B cell (primary cell): ENCODE measurements around the gene SERPINB1. TPM values are rescaled to one million over a fixed set of nuclear protein-coding genes. Genes with fewer than 3 reads are reported as not detected.

ENCODE experiments used
- ATAC-seq: fragments of 200-7000 bp; cut with Tn5 transposase; one replicate; pipeline ENCODE4 v1.10.0; 2021; ENCODE audit warnings: low read depth, mild to moderate bottlenecking, moderate number of reproducible peaks, moderate library complexity
- CTCF ChIA-PET: fragments of 350-600 bp; sonication (Branson Sonifier 250); formaldehyde crosslinking; loops from one replicate; lab custom pipeline; 2021; ENCODE audit warnings: antibody characterized with exemption, inconsistent platforms; lab: Charles Lee
- POLR2A ChIA-PET: fragments of 350-600 bp; sonication (Branson Sonifier 250); formaldehyde crosslinking; loops from one replicate; lab custom pipeline; 2021; ENCODE audit warnings: antibody characterized with exemption; lab: Charles Lee
- DNase-seq: peaks from one replicate; pipeline ENCODE4 v3.0.0; 2013
- H2AFZ ChIP-seq: 2 replicates; pipeline ENCODE4 v1.6.1; 2012; ENCODE audit warnings: mild to moderate bottlenecking, low read depth, low read length; ENCODE audit not compliant: insufficient read depth, poor library complexity, severe bottlenecking
- H3K27ac ChIP-seq, 2 donors: 1 replicate in 1 of 2; 2 replicates in 1 of 2; pipeline ENCODE4 v1.5.1; 2012 to 2013; ENCODE audit warnings: low read length in 2 of 2, mild to moderate bottlenecking in 2 of 2, moderate library complexity in 1 of 2
- H3K27me3 ChIP-seq, 4 experiments: fragments of 200-600 bp in 1 of 4; sonication (generic) in 1 of 4; replicated peaks in 1 of 4; 1 replicate in 2 of 4; 2 replicates in 2 of 4; pipeline versions ENCODE4 v1.6.1 to v1.7.0; 2013 to 2016; ENCODE audit warnings: low read length in 3 of 4, mild to moderate bottlenecking in 2 of 4, mixed read lengths in 1 of 4, moderate library complexity in 1 of 4; ENCODE audit not compliant: insufficient read depth in 4 of 4, control insufficient read depth in 3 of 4; ENCODE audit errors: control extremely low read depth in 1 of 4
- H3K36me3 ChIP-seq, 2 experiments: replicated peaks in 1 of 2; 1 replicate in 1 of 2; 2 replicates in 1 of 2; pipeline versions ENCODE4 v1.6.1 to v1.7.1; 2013; ENCODE audit warnings: low read length in 1 of 2; ENCODE audit not compliant: insufficient read depth in 2 of 2, control insufficient read depth in 1 of 2; ENCODE audit errors: control extremely low read depth in 1 of 2, extremely low read depth in 1 of 2
- H3K4me1 ChIP-seq, 2 donors: fragments of 200-600 bp in 1 of 2; sonication (generic) in 1 of 2; 1 replicate in 1 of 2; 2 replicates in 1 of 2; pipeline versions ENCODE4 v1.5.1 to v1.6.1; 2013 to 2017; ENCODE audit warnings: low read length in 2 of 2; ENCODE audit not compliant: control insufficient read depth in 2 of 2, insufficient read depth in 2 of 2
- H3K4me2 ChIP-seq: replicated peaks from 2 replicates; pipeline ENCODE3; 2012; ENCODE audit warnings: mild to moderate bottlenecking, low read depth, low read length; ENCODE audit not compliant: poor library complexity, severe bottlenecking
- H3K4me3 ChIP-seq, 5 experiments: fragments of 200-600 bp in 1 of 5; sonication (generic) in 1 of 5; 1 replicate in 3 of 5; 2 replicates in 2 of 5; pipeline versions ENCODE4 v1.5.1 to v1.7.0; 2011 to 2016; ENCODE audit warnings: low read length in 4 of 5, mild to moderate bottlenecking in 4 of 5, low read depth in 2 of 5, control low read depth in 1 of 5, moderate library complexity in 1 of 5; ENCODE audit not compliant: insufficient read depth in 1 of 5; ENCODE audit errors: control extremely low read depth in 1 of 5, extremely low read depth in 1 of 5
- H3K79me2 ChIP-seq: fragments of 200-600 bp; sonication (generic); one replicate; pipeline ENCODE4 v1.6.0; 2016; ENCODE audit warnings: low read length; ENCODE audit not compliant: control insufficient read depth, insufficient read depth
- H3K9ac ChIP-seq: fragments of 200-600 bp; sonication (generic); 2 replicates; pipeline ENCODE4 v1.6.1; 2017; ENCODE audit warnings: mild to moderate bottlenecking, low read length, moderate library complexity
- H3K9me3 ChIP-seq, 3 donors: one replicate each; pipeline versions ENCODE4 v1.6.1 to v1.7.1; 2013; ENCODE audit warnings: low read length in 2 of 3; ENCODE audit not compliant: control insufficient read depth in 2 of 3, insufficient read depth in 1 of 3; ENCODE audit errors: control extremely low read depth in 1 of 3
- H4K20me1 ChIP-seq: 2 replicates; pipeline ENCODE4 v1.6.0; 2012; ENCODE audit warnings: mild to moderate bottlenecking, low read length; ENCODE audit not compliant: insufficient read depth, control insufficient read depth, poor library complexity, severe bottlenecking
- H3K27ac Mint-ChIP-seq: one replicate; pipeline ENCODE4 v1.8.0; 2021; ENCODE audit warnings: mixed read lengths
- H3K27me3 Mint-ChIP-seq: one replicate; pipeline ENCODE4 v1.8.0; 2021; ENCODE audit warnings: mixed read lengths
- H3K4me1 Mint-ChIP-seq: one replicate; pipeline ENCODE4 v1.8.0; 2021; ENCODE audit warnings: mixed read lengths
- H3K4me3 Mint-ChIP-seq: one replicate; pipeline ENCODE4 v1.8.0; 2021; ENCODE audit warnings: mixed read lengths
- H3K9me3 Mint-ChIP-seq: one replicate; pipeline ENCODE4 v1.8.0; 2022; ENCODE audit warnings: mixed read lengths; ENCODE audit not compliant: insufficient read depth
- EZH2 ChIP-seq: IDR thresholded peaks from 2 replicates; pipeline ENCODE4 v1.6.1; 2012; ENCODE audit warnings: borderline replicate concordance, low read depth, mild to moderate bottlenecking, moderate library complexity, low read length; ENCODE audit not compliant: insufficient read depth, poor library complexity, severe bottlenecking
- WGBS: methylation state at CpG from one replicate; pipeline ENCODE4 v1.1.5; 2013; ENCODE audit warnings: missing lambda C conversion rate; ENCODE audit not compliant: insufficient coverage; 5-methylcytosine and 5-hydroxymethylcytosine counted together
- intact Hi-C: fragments of 100-400 bp; cut with micrococcal nuclease; formaldehyde crosslinking; loops from one replicate; pipeline ENCODE4 v1.10.0; 2022
- polyA plus RNA-seq: library from polyadenylated mRNA; depleted of rRNA; stranded (reverse); fragments of >200 nt; gene quantifications from 2 replicates; pipeline ENCODE4 v1.2.3, GENCODE V29; 2012
- total RNA-seq, 2 donors: library from RNA; stranded (reverse); fragments of 120-200 nt in 1 of 2; gene quantifications; 1 replicate in 1 of 2; 2 replicates in 1 of 2; pipeline versions ENCODE4 v1.2.3 to v1.2.4, GENCODE V29; 2013 to 2022
- TF ChIP-seq, protein P1 (sequence below): fragments of 200-600 bp; IDR thresholded peaks from one replicate; pipeline ENCODE4 v1.8.0; 2022; ENCODE audit warnings: antibody characterized with exemption, mild to moderate bottlenecking

Gene SERPINB1
- total and polyA plus RNA-seq, 2 donors (not counting 1 experiment from before 2014, with no cell fraction given) = 23.2 to 52.5 TPM

DNA sequence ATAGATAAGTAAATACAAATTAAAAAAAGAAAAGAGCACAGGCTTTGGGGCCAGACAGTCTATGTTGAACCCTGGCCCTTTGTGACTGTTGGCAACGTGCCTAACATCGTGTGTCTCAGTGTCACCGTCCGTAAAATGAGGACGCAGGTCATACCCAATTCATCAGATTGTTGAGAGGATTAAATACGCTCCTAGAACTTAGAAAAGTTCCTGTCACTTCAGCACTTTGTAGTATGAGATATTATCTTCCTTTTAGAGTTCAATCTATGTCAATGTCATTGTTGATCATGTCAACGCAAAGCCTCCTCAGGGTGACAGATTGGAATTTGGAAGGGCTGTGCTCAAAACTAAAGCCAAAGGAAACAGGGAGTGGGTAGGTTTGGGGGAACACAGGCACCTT lies 21.7 kb downstream of the SERPINB1 start:
- intact Hi-C loops = no loop called here
- no peaks in the 10 kb centered on the region for H3K4me1 ChIP-seq
- POLR2A ChIA-PET = no interaction called here
- WGBS = 7% methylated on average over 3 of the region's 7 CpGs
- H3K79me2 ChIP-seq = no peaks in the 10 kb centered on the region
- H3K9me3 Mint-ChIP-seq = peaks cover 18% of the 10 kb centered on the region
- no peaks in the 10 kb centered on the region for H3K4me1 Mint-ChIP-seq
- no peak overlapping the region for H3K4me2 ChIP-seq
- ATAC-seq (no peak), DNase-seq (no peak)
- H4K20me1 ChIP-seq = no peaks in the 10 kb centered on the region
- H3K27me3 ChIP-seq = no peaks in the 10 kb centered on the region
- no peak overlapping the region for H3K4me3 Mint-ChIP-seq
- H3K9me3 ChIP-seq = peaks cover 4 to 12% (median 4%) of the 10 kb centered on the region in 3 donors
- CTCF ChIA-PET = no interaction called here
- no peak overlapping the region for H3K4me3 ChIP-seq
- no peaks in the 10 kb centered on the region for H3K36me3 ChIP-seq
- H2AFZ ChIP-seq = no peak overlapping the region
- TF ChIP-seq, protein P1, sequence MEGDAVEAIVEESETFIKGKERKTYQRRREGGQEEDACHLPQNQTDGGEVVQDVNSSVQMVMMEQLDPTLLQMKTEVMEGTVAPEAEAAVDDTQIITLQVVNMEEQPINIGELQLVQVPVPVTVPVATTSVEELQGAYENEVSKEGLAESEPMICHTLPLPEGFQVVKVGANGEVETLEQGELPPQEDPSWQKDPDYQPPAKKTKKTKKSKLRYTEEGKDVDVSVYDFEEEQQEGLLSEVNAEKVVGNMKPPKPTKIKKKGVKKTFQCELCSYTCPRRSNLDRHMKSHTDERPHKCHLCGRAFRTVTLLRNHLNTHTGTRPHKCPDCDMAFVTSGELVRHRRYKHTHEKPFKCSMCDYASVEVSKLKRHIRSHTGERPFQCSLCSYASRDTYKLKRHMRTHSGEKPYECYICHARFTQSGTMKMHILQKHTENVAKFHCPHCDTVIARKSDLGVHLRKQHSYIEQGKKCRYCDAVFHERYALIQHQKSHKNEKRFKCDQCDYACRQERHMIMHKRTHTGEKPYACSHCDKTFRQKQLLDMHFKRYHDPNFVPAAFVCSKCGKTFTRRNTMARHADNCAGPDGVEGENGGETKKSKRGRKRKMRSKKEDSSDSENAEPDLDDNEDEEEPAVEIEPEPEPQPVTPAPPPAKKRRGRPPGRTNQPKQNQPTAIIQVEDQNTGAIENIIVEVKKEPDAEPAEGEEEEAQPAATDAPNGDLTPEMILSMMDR = no peak
- no peak for TF ChIP-seq EZH2
- H3K27ac Mint-ChIP-seq = no peak overlapping the region
- H3K27ac ChIP-seq = no peak overlapping the region
- no peak overlapping the region for H3K9ac ChIP-seq
- peaks cover 7% of the 10 kb centered on the region for H3K27me3 Mint-ChIP-seq

DNA sequence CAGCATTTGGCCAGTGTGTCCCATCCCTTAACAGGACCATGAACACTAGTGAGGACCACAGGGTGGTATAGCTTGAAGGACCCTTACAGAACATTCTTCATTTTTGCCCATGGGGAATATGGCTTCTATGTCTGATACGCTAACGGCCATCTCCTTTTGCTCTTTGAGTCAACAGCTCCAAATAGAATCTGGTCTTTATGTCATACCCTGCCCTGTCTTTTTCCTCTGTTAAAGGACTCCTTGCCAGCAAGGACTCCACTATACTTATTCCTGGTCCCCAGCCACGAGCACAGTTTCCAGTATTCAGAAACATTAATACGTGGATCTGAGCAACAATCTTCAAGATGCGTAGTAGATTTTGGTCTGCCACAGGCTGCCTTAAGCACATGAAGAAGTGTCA lies 22.5 kb downstream of the SERPINB1 start:
- no peak for DNase-seq
- ChIA-PET CTCF (interaction anchor here (1.5 kb wide), 1 partner anchor 28 kb away, joined by 7 read pairs; no protein-coding TSS in a partner anchor), POLR2A (no interaction called here)
- Histone ChIP-seq H3K4me1 (no peaks in the 10 kb centered on the region), H4K20me1 (no peaks in the 10 kb centered on the region), H3K79me2 (no peaks in the 10 kb centered on the region), H3K36me3 (no peaks in the 10 kb centered on the region), H3K4me2 (no peak overlapping the region), H3K9me3 (peaks cover 4 to 14% (median 4%) of the 10 kb centered on the region in 3 donors), H3K27me3 (no peaks in the 10 kb centered on the region), H3K27ac (no peak overlapping the region), H2AFZ (no peak overlapping the region), H3K9ac (no peak overlapping the region), H3K4me3 (no peak overlapping the region)
- peaks cover 7% of the 10 kb centered on the region for H3K27me3 Mint-ChIP-seq
- 82% methylated on average over 5 of the region's 5 CpGs for WGBS
- TF ChIP-seq, protein P1 = no peak
- TF ChIP-seq EZH2 = no peak
- no peaks in the 10 kb centered on the region for H3K4me1 Mint-ChIP-seq
- peaks cover 19% of the 10 kb centered on the region for H3K9me3 Mint-ChIP-seq
- H3K27ac Mint-ChIP-seq = no peak overlapping the region
- no peak for ATAC-seq
- no peak overlapping the region for H3K4me3 Mint-ChIP-seq
- intact Hi-C loops = no loop called here
